Activated naive CD4-positive, alpha-beta T cell treated with anti-CD3 and anti-CD28 coated beads, Interleukin-2, amount 50 U/mL, for 16 hours (primary cell): ENCODE results near the gene WDR1.

Source experiments
- DNase-seq: peaks from one replicate; pipeline ENCODE4 v3.0.0-alpha.2; 2020

Gene WDR1

GRCh38 chr4:10113362-10114047 lies 3.1 kb downstream of the WDR1 start:
- no peak for DNase-seq

GRCh38 chr4:10112658-10113284 lies 3.8 kb downstream of the WDR1 start:
- DNase-seq, result no peak

- no peak for DNase-seq
Observed at GRCh38 chr4:10111067-10111801, 5.4 kb downstream of the WDR1 start.

GRCh38 chr4:10109995-10110670 lies 6.5 kb downstream of the WDR1 start:
- no peak for DNase-seq

- peak; percentile 43 for DNase-seq
Observed at GRCh38 chr4:10108818-10109783, 7.5 kb downstream of the WDR1 start.

- no peak for DNase-seq
Observed at GRCh38 chr4:10108391-10108790, 8.2 kb downstream of the WDR1 start.

- no peak for DNase-seq
Observed at GRCh38 chr4:10107111-10108091, 9.2 kb downstream of the WDR1 start.

GRCh38 chr4:10106421-10107039 lies 10.1 kb downstream of the WDR1 start:
- peak; percentile 79 for DNase-seq

GRCh38 chr4:10105920-10106319 lies 10.7 kb downstream of the WDR1 start:
- DNase-seq, result no peak

- no peak for DNase-seq
Observed at GRCh38 chr4:10105421-10105820, 11.2 kb downstream of the WDR1 start.

GRCh38 chr4:10104991-10105276 lies 11.7 kb downstream of the WDR1 start:
- DNase-seq, result no peak

- DNase-seq, result no peak
Observed at GRCh38 chr4:10104211-10104990, 12.2 kb downstream of the WDR1 start.

GRCh38 chr4:10102474-10103332 lies 13.9 kb downstream of the WDR1 start:
- DNase-seq, result no peak

GRCh38 chr4:10101671-10102473 lies 14.7 kb downstream of the WDR1 start:
- no peak for DNase-seq

GRCh38 chr4:10100734-10101216 lies 15.8 kb downstream of the WDR1 start:
- no peak for DNase-seq

GRCh38 chr4:10099499-10100325 lies 16.9 kb downstream of the WDR1 start:
- peak; percentile 60 for DNase-seq

GRCh38 chr4:10098780-10099160 lies 17.8 kb downstream of the WDR1 start:
- DNase-seq, result no peak
